Cardiac muscle cell (in vitro differentiated cells and primary cell): ENCODE measurements around the gene USP32. TPM values are rescaled to one million over a fixed set of nuclear protein-coding genes. Genes with fewer than 3 reads are reported as not detected.

Experiments used
- DNase-seq, 2 donors: peaks; one replicate each; pipeline versions ENCODE4 v3.0.0 to v3.0.0-alpha.2; 2010 to 2017; ENCODE audit warnings: low read depth in 1 of 2, low spot score in 1 of 2
- H3K27ac ChIP-seq: fragments of 200-600 bp; sonication (generic); 2 replicates; pipeline ENCODE4 v1.5.1; 2016
- H3K27me3 ChIP-seq: fragments of 200-600 bp; sonication (generic); 2 replicates; pipeline ENCODE4 v1.6.0; 2016; ENCODE audit warnings: control low read depth
- H3K36me3 ChIP-seq: fragments of 200-600 bp; sonication (generic); 2 replicates; pipeline ENCODE4 v1.5.1; 2016; ENCODE audit warnings: control low read depth
- H3K4me1 ChIP-seq: fragments of 200-600 bp; sonication (generic); 2 replicates; pipeline ENCODE4 v1.8.1; 2017; ENCODE audit warnings: low read depth, mild to moderate bottlenecking, mixed run types
- H3K4me3 ChIP-seq: fragments of 200-600 bp; sonication (generic); 2 replicates; pipeline ENCODE4 v1.5.1; 2016; ENCODE audit warnings: mild to moderate bottlenecking
- H3K9me3 ChIP-seq: fragments of 200-600 bp; sonication (generic); 2 replicates; pipeline ENCODE4 v1.5.1; 2017; ENCODE audit warnings: low read depth, mild to moderate bottlenecking, control low read depth
- polyA plus RNA-seq: library from polyadenylated mRNA; unstranded; fragments of >200 nt; fragmentation: Nextera tagmentation; extraction: Ambion mirVana; gene quantifications from 2 replicates; pipeline ENCODE4 v1.2.1, GENCODE V29; 2016
- total RNA-seq: library from RNA; depleted of rRNA; stranded (reverse); fragments of >200 nt; gene quantifications from 2 replicates; pipeline ENCODE4 v1.2.3, GENCODE V29; 2016
- TF ChIP-seq, protein P1 (sequence below): IDR thresholded peaks from 2 replicates; pipeline ENCODE4 v1.5.1; 2012; ENCODE audit warnings: low read depth, mild to moderate bottlenecking, low read length

USP32 gene
- total and polyA plus RNA-seq, 2 experiments from 2014 or later = 19.7 to 32.2 TPM

DNA sequence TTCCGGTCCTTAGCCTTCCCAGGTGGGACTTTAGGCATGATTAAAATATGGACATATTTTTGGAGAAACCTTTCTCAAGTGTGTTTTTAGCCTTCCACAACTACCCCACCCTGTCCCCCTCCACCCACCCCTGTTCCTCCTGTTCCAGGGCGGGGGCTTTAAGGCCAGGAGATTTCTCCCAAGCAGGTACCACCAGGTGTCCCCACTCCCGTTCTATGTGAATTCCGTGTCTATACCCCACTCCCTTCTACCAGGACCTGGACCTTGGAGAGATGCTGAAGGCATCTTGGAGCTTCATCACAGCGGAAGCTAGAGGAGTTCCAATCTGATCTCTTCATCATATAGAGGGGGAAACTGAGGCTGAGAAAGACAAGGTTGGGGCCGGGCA lies 232.5 kb downstream of the USP32 start:
- TF ChIP-seq, protein P1, sequence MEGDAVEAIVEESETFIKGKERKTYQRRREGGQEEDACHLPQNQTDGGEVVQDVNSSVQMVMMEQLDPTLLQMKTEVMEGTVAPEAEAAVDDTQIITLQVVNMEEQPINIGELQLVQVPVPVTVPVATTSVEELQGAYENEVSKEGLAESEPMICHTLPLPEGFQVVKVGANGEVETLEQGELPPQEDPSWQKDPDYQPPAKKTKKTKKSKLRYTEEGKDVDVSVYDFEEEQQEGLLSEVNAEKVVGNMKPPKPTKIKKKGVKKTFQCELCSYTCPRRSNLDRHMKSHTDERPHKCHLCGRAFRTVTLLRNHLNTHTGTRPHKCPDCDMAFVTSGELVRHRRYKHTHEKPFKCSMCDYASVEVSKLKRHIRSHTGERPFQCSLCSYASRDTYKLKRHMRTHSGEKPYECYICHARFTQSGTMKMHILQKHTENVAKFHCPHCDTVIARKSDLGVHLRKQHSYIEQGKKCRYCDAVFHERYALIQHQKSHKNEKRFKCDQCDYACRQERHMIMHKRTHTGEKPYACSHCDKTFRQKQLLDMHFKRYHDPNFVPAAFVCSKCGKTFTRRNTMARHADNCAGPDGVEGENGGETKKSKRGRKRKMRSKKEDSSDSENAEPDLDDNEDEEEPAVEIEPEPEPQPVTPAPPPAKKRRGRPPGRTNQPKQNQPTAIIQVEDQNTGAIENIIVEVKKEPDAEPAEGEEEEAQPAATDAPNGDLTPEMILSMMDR = no peak
- Histone ChIP-seq H3K27ac (no peak overlapping the region), H3K4me3 (no peak overlapping the region), H3K36me3 (no peaks in the 10 kb centered on the region), H3K4me1 (peaks cover 18% of the 10 kb centered on the region), H3K9me3 (no peaks in the 10 kb centered on the region), H3K27me3 (no peaks in the 10 kb centered on the region)
- DNase-seq = no peak

- Histone ChIP-seq H3K4me1 (peaks cover 18% of the 10 kb centered on the region), H3K27me3 (no peaks in the 10 kb centered on the region), H3K4me3 (no peak overlapping the region), H3K9me3 (no peaks in the 10 kb centered on the region), H3K27ac (no peak overlapping the region), H3K36me3 (no peaks in the 10 kb centered on the region)
- DNase-seq = peak; percentile 30 to 54
- TF ChIP-seq, protein P1 = no peak
Observed at GRCh38 chr17:60158751-60159478, 233.0 kb downstream of the USP32 start.

DNA sequence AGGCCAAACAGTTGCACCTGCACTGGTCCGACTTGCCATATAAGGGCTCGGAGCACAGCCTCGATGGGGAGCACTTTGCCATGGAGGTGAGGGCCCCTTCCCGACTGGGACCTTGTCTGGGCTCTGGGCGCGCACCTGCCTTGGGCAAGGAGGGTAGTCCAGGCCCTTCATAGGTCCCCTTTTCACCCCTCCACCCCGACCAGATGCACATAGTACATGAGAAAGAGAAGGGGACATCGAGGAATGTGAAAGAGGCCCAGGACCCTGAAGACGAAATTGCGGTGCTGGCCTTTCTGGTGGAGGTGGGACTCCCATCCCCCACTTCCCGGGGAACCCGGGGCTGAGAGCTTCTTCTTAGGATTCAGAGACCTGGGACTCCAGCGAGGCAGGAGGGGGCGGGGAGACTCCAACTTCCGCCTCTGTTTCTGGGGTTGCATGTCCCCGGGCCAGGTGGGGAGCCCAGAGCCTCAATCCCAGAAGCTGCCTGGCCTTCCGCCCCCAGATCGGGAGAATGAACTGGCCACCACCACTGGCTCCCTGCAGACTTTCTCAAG lies 234.4 kb downstream of the USP32 start:
- TF ChIP-seq, protein P1 = no peak
- Histone ChIP-seq H3K27ac (no peak overlapping the region), H3K27me3 (peaks cover 13% of the 10 kb centered on the region), H3K4me3 (no peak overlapping the region), H3K9me3 (no peaks in the 10 kb centered on the region), H3K36me3 (no peaks in the 10 kb centered on the region), H3K4me1 (peaks cover 18% of the 10 kb centered on the region)
- no peak for DNase-seq

- Histone ChIP-seq H3K4me1 (peaks cover 14% of the 10 kb centered on the region), H3K27me3 (peaks cover 21% of the 10 kb centered on the region), H3K36me3 (no peaks in the 10 kb centered on the region), H3K9me3 (no peaks in the 10 kb centered on the region), H3K4me3 (no peak overlapping the region), H3K27ac (no peak overlapping the region)
- TF ChIP-seq, protein P1 = no peak
- no peak for DNase-seq
Observed at GRCh38 chr17:60156746-60157145, 235.2 kb downstream of the USP32 start.

- peaks cover 7% of the 10 kb centered on the region for H3K4me1 ChIP-seq
- H3K36me3 ChIP-seq = no peaks in the 10 kb centered on the region
- peaks cover 30% of the 10 kb centered on the region for H3K27me3 ChIP-seq
- H3K9me3 ChIP-seq = no peaks in the 10 kb centered on the region
- TF ChIP-seq, protein P1 = no peak
- no peak overlapping the region for H3K27ac ChIP-seq
- H3K4me3 ChIP-seq = no peak overlapping the region
- DNase-seq = no peak
Observed at GRCh38 chr17:60155815-60156214, 236.1 kb downstream of the USP32 start.
